GM18951 (cell line): ENCODE data around the gene CALHM2.

ENCODE experiments used
- POLR2A ChIP-seq: IDR thresholded peaks from 4 replicates; pipeline ENCODE4 v1.6.1; 2011; ENCODE audit warnings: mild to moderate bottlenecking; ENCODE audit not compliant: insufficient read length, insufficient read depth; ENCODE audit errors: extremely low read depth
- in situ Hi-C: fragments of 300-500 bp; cut with MboI; formaldehyde crosslinking; loops from one replicate; pipeline ENCODE4 v1.12.0; 2022; ENCODE audit warnings: low sequenced_read_pairs, mixed read lengths, inconsistent platforms; ENCODE audit not compliant: unreplicated experiment

The CALHM2 gene

GRCh38 chr10:103465411-103466179 is 13.4 kb upstream of the CALHM2 start:
- TF ChIP-seq POLR2A: no peak
- in situ Hi-C loops: no loop called here

- in situ Hi-C loops: no loop called here
- TF ChIP-seq POLR2A: no peak
Measured at GRCh38 chr10:103463499-103463898, 11.3 kb upstream of the CALHM2 start.

- in situ Hi-C loops: no loop called here
- no peak for TF ChIP-seq POLR2A
Measured at GRCh38 chr10:103459615-103460014, 7.4 kb upstream of the CALHM2 start.

GRCh38 chr10:103458720-103459119 is 6.5 kb upstream of the CALHM2 start, which contains the start of gene CALHM1:
Gene CALHM1 (minus strand): TSS chr10:103458900. CDS start chr10:103458751, 149 bp downstream.
- TF ChIP-seq POLR2A: no peak
- in situ Hi-C loops: no loop called here

- in situ Hi-C loops: no loop called here
- TF ChIP-seq POLR2A: no peak
Measured at GRCh38 chr10:103457896-103458583, 5.9 kb upstream of the CALHM2 start.

- in situ Hi-C loops: no loop called here
- TF ChIP-seq POLR2A: no peak
Measured at GRCh38 chr10:103457176-103457712, 5.1 kb upstream of the CALHM2 start.

GRCh38 chr10:103456074-103456660 is 4.0 kb upstream of the CALHM2 start:
- TF ChIP-seq POLR2A: no peak

GRCh38 chr10:103455235-103455634 is 3.1 kb upstream of the CALHM2 start:
- TF ChIP-seq POLR2A: no peak
- in situ Hi-C loops: no loop called here

More at GRCh38 chr10:103456074-103456660, 4.0 kb upstream of the CALHM2 start:
- in situ Hi-C loops: no loop called here

GRCh38 chr10:103454026-103454425 is 1.9 kb upstream of the CALHM2 start:
- in situ Hi-C loops: no loop called here
- TF ChIP-seq POLR2A: no peak

- TF ChIP-seq POLR2A: no peak
- in situ Hi-C loops: no loop called here
Measured at GRCh38 chr10:103452506-103453230, 498 bp upstream of the CALHM2 start.

- peak; percentile 42 for TF ChIP-seq POLR2A
- in situ Hi-C loops: no loop called here
Measured at GRCh38 chr10:103451091-103451813, 918 bp downstream of the CALHM2 start.

GRCh38 chr10:103450201-103450695 is 1.9 kb downstream of the CALHM2 start:
- in situ Hi-C loops: no loop called here
- no peak for TF ChIP-seq POLR2A
